OCI-LY1 (cell line): ENCODE results near the gene KRT3.

Experiments used
- CTCF ChIP-seq: fragments of 200-600 bp; sonication (generic), shearing (Covaris generic); IDR thresholded peaks from 2 replicates; pipeline ENCODE4 v1.5.1; 2017; ENCODE audit warnings: mild to moderate bottlenecking, antibody characterized with exemption, low read length, moderate library complexity, mixed read lengths
- EZH2 ChIP-seq: fragments of 200-600 bp; sonication (generic), shearing (Covaris generic); IDR thresholded peaks from 2 replicates; pipeline ENCODE4 v1.8.0; 2017; ENCODE audit warnings: borderline replicate concordance, mixed run types, mild to moderate bottlenecking, antibody characterized with exemption, low read length, moderate library complexity, mixed read lengths

- TF ChIP-seq CTCF (no peak), EZH2 (no peak)
Observed at GRCh38 chr12:52815161-52815560, 19.2 kb upstream of the KRT3 start.
